Psoas muscle (tissue), 8 donors: ENCODE data around the gene UBE2O. TPM values are rescaled to one million over a fixed set of nuclear protein-coding genes. Genes with fewer than 3 reads are reported as not detected.

Experiments
- ATAC-seq, 4 donors: fragments of 200-7000 bp; cut with Tn5 transposase; one replicate each; pipeline ENCODE4 v1.9.1; 2020; ENCODE audit warnings: moderate library complexity in 3 of 4, mild to moderate bottlenecking in 2 of 4
- DNase-seq, 2 donors: peaks; one replicate each; pipeline ENCODE4 v3.0.0-alpha.2; 2020
- H3K27ac ChIP-seq: fragments of 200-600 bp; one replicate; pipeline ENCODE4 v1.8.0; 2022
- H3K27me3 ChIP-seq, 3 donors: fragments of 200-600 bp in 1 of 3; one replicate each; pipeline versions ENCODE4 v1.6.1 to v1.8.0; 2013 to 2022; ENCODE audit warnings: low read length in 2 of 3, mild to moderate bottlenecking in 2 of 3, moderate library complexity in 1 of 3; ENCODE audit not compliant: insufficient read depth in 3 of 3
- H3K36me3 ChIP-seq, 2 donors: fragments of 200-600 bp in 1 of 2; one replicate each; pipeline versions ENCODE4 v1.6.1 to v1.8.0; 2013 to 2022; ENCODE audit warnings: low read depth in 1 of 2, mild to moderate bottlenecking in 1 of 2, moderate library complexity in 1 of 2; ENCODE audit not compliant: insufficient read depth in 1 of 2
- H3K4me1 ChIP-seq: fragments of 200-600 bp; one replicate; pipeline ENCODE4 v1.8.0; 2022
- H3K4me3 ChIP-seq: fragments of 200-600 bp; one replicate; pipeline ENCODE4 v1.8.0; 2022; ENCODE audit warnings: mild to moderate bottlenecking
- H3K9me3 ChIP-seq: fragments of 200-600 bp; one replicate; pipeline ENCODE4 v1.8.0; 2022
- CTCF ChIP-seq: fragments of 200-600 bp; IDR thresholded peaks from one replicate; pipeline ENCODE4 v1.8.0; 2022; ENCODE audit warnings: antibody characterized with exemption
- WGBS, 3 donors: extraction: QIAGEN DNeasy Blood & Tissue Kit; methylation state at CpG; one replicate each; pipeline versions ENCODE4 v1.1.6 to v1.1.7; 2013; 5-methylcytosine and 5-hydroxymethylcytosine counted together
- intact Hi-C, 2 donors: fragments of 100-400 bp; cut with DNase I; formaldehyde crosslinking; loops; one replicate each; pipeline versions ENCODE4 v1.11.0 to v1.14.2; 2022
- polyA plus RNA-seq, 3 donors: library from polyadenylated mRNA; stranded (reverse); fragments of 200-250 nt; gene quantifications; one replicate each; pipeline ENCODE4 v1.2.3, GENCODE V29; 2013
- total RNA-seq, 4 donors: library from RNA; stranded (reverse); fragmentation: NEBNext Ultra II Directional in 2 of 4; extraction: Animal tissue kit (Norgen Biotek cat#: 25700) in 2 of 4; gene quantifications; one replicate each; pipeline versions ENCODE4 v1.2.1 to v1.2.4, GENCODE V29; 2021 to 2023
- donor health status: healthy with polysubstance abuse.
- donor health status: DM: no; HTN: no; CAD: no; lungs with moderate emphysema.
- donor health status: Bipolar disorder and iron deficiency.
- donor health status: healthy.
- donor health status: DM: yes; HTN: yes; CAD: no.
- donor health status: DM: no; HTN: no; CAD: no.
- donor health status: DM: no; HTN: no; CAD: no.
- donor health status: DM: yes; HTN: yes; CAD: no.

UBE2O gene
- total and polyA plus RNA-seq, 7 donors: 11.6 to 45.5 (median 37.3) TPM

GRCh38 chr17:76487451-76488192 is 34.7 kb upstream of the UBE2O start:
- no peak for TF ChIP-seq CTCF
- ATAC-seq (no peak), DNase-seq (no peak)
- intact Hi-C loops: no loop called here
- Histone ChIP-seq H3K9me3 (no peaks in the 10 kb centered on the region), H3K4me3 (no peak overlapping the region), H3K36me3 (peaks cover 0 to 9% of the 10 kb centered on the region in 2 donors), H3K27ac (no peak overlapping the region), H3K4me1 (peaks cover 7% of the 10 kb centered on the region), H3K27me3 (no peaks in the 10 kb centered on the region)
- 95 to 96% (median 96%) methylated on average over 22 of the region's 22 CpGs for WGBS, 3 donors

GRCh38 chr17:76485569-76485968 is 32.6 kb upstream of the UBE2O start:
- Histone ChIP-seq H3K36me3 (peaks cover 0 to 17% of the 10 kb centered on the region in 2 donors), H3K4me3 (no peak overlapping the region), H3K27me3 (no peaks in the 10 kb centered on the region), H3K4me1 (no peaks in the 10 kb centered on the region), H3K27ac (peak overlapping the region; percentile 30), H3K9me3 (no peaks in the 10 kb centered on the region)
- ATAC-seq (peak; percentile 20 to 63 (median 40)), DNase-seq (no peak)
- intact Hi-C loops: no loop called here
- 34 to 47% (median 38%) methylated on average over 11 of the region's 11 CpGs for WGBS, 3 donors
- no peak for TF ChIP-seq CTCF

GRCh38 chr17:76484228-76484725 is 31.3 kb upstream of the UBE2O start:
- no peak for ATAC-seq
- no peak for DNase-seq
- intact Hi-C loops: no loop called here
- TF ChIP-seq CTCF: no peak
- Histone ChIP-seq H3K4me1 (no peaks in the 10 kb centered on the region), H3K4me3 (no peak overlapping the region), H3K9me3 (no peaks in the 10 kb centered on the region), H3K27me3 (no peaks in the 10 kb centered on the region), H3K36me3 (peaks cover 0 to 18% of the 10 kb centered on the region in 2 donors), H3K27ac (no peak overlapping the region)
- 87 to 93% (median 89%) methylated on average over 11 of the region's 11 CpGs for WGBS, 3 donors

GRCh38 chr17:76481071-76481655 is 28.2 kb upstream of the UBE2O start:
- H3K27ac ChIP-seq: no peak overlapping the region
- WGBS, 3 donors: 72 to 81% (median 75%) methylated on average over 20 to 21 of the region's 21 CpGs
- H3K27me3 ChIP-seq: no peaks in the 10 kb centered on the region
- no peaks in the 10 kb centered on the region for H3K4me1 ChIP-seq
- H3K36me3 ChIP-seq: peaks cover 0 to 21% of the 10 kb centered on the region in 2 donors
- ATAC-seq: peak in 1 of 4 donors; percentile 17
- H3K9me3 ChIP-seq: no peaks in the 10 kb centered on the region
- DNase-seq: no peak
- TF ChIP-seq CTCF: no peak
- H3K4me3 ChIP-seq: no peak overlapping the region
- intact Hi-C loops: no loop called here
